ENCODE measurements around the gene BLTP1.

BLTP1 gene

DNA sequence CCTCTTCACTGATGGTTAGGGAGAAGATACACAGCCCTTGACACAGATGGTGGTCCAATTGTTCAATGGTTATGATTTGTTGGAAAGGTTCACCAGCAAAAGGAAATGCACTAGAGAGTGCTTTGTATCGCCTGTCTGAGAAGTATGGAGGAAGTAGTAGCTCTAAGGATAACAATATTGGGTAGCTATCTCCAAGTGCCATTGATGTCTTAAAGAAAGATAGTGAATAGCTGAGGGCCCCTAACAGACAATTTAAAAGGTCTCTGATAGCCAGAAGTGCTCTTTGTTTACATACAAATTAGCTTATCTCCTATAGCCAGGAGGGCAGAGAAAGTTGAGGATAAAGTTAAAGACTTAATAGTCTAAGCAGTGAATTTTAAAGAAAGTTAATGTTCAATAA, 33.9 kb upstream of the BLTP1 start:
- no peaks in the 10 kb centered on the region for H3K27me3 ChIP-seq (replicated peaks; ENCODE audit: control insufficient read depth, insufficient read depth, low read length)
- TF ChIP-seq, protein P1, sequence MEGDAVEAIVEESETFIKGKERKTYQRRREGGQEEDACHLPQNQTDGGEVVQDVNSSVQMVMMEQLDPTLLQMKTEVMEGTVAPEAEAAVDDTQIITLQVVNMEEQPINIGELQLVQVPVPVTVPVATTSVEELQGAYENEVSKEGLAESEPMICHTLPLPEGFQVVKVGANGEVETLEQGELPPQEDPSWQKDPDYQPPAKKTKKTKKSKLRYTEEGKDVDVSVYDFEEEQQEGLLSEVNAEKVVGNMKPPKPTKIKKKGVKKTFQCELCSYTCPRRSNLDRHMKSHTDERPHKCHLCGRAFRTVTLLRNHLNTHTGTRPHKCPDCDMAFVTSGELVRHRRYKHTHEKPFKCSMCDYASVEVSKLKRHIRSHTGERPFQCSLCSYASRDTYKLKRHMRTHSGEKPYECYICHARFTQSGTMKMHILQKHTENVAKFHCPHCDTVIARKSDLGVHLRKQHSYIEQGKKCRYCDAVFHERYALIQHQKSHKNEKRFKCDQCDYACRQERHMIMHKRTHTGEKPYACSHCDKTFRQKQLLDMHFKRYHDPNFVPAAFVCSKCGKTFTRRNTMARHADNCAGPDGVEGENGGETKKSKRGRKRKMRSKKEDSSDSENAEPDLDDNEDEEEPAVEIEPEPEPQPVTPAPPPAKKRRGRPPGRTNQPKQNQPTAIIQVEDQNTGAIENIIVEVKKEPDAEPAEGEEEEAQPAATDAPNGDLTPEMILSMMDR (IDR thresholded peaks at IDR 0.05; ENCODE audit: insufficient read depth, low read length, poor library complexity, severe bottlenecking) = no peak
- no peak for DNase-seq (ENCODE audit: extremely low read depth, insufficient read length)

DNA sequence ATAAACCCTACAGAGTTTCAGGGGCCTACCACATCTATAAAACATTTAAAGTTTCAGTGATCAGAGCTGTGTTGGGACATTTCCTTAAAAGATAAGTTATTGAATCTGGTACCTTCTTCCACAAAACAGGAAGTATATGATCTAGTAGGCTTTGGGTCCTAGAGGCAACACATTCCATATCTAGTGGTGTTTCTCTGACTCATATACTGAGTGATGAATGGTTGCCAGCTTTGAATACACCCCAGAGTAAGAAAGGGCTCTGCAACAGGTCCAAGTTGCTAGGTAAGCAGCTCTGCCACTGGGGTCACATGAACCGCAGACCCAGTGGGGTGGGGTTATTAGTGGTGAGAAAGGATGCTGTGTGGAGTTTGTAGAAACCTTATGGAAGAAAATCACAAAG, 32.4 kb upstream of the BLTP1 start:
- TF ChIP-seq, protein P1 (IDR thresholded peaks at IDR 0.05; ENCODE audit: insufficient read depth, low read length, poor library complexity, severe bottlenecking) = no peak
- Histone ChIP-seq H3K4me3 (replicated peaks; ENCODE audit: low read depth, low read length) (no peak overlapping the region), H3K36me3 (ENCODE audit: control insufficient read depth, insufficient read depth, low read length) (no peaks in the 10 kb centered on the region), H3K27me3 (replicated peaks; ENCODE audit: control insufficient read depth, insufficient read depth, low read length) (no peaks in the 10 kb centered on the region)
- no peak for DNase-seq (ENCODE audit: extremely low read depth, insufficient read length)

More for the DNA sequence above, 33.9 kb upstream of the BLTP1 start:
- H3K4me3 ChIP-seq (replicated peaks; ENCODE audit: low read depth, low read length) = no peak overlapping the region
- no peaks in the 10 kb centered on the region for H3K36me3 ChIP-seq (ENCODE audit: control insufficient read depth, insufficient read depth, low read length)

DNA sequence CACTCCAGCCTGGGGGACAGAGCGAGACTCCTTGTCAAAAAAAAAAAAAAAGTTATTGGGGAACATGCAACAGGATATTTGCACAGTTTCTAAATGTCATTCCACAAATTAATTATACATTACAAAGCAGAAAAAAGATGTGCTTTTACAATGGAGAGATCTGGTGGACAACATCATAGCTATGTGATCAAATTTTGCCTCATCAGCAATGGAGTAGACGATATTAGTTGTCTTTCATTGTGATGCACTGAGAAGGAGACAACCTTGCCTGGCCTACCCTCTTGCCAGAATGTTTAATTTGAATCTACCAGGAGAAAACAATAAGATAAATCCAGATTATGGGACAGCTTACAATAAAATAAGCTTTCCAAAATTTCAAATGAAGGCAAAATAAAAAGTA, 30.5 kb upstream of the BLTP1 start:
- DNase-seq (ENCODE audit: extremely low read depth, insufficient read length) = no peak
- Histone ChIP-seq H3K27me3 (replicated peaks; ENCODE audit: control insufficient read depth, insufficient read depth, low read length) (no peaks in the 10 kb centered on the region), H3K4me3 (replicated peaks; ENCODE audit: low read depth, low read length) (no peak overlapping the region), H3K36me3 (ENCODE audit: control insufficient read depth, insufficient read depth, low read length) (no peaks in the 10 kb centered on the region)
- TF ChIP-seq, protein P1 (IDR thresholded peaks at IDR 0.05; ENCODE audit: insufficient read depth, low read length, poor library complexity, severe bottlenecking) = no peak

DNA sequence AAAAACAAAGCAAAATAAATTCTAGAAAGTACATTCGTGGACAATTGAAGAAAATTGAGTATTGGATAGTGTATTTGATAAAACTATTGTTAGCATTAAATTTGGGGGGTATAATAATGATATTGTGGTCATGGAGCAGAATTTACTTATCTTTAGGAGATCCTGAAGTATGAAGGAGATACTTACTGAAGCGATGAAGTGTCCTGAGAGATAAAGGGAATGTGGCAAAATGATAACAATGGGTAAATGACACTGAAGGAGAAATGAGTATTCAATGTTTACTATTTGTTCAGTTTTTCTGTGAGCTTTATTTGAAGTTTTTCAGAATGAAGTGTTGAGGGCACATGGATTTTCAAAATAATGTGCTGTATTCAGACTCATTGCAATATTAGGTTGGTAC, 30.0 kb upstream of the BLTP1 start:
- DNase-seq (ENCODE audit: extremely low read depth, insufficient read length) = no peak
- TF ChIP-seq, protein P1 (IDR thresholded peaks at IDR 0.05; ENCODE audit: insufficient read depth, low read length, poor library complexity, severe bottlenecking) = no peak
- no peak overlapping the region for H3K4me3 ChIP-seq (replicated peaks; ENCODE audit: low read depth, low read length)

DNA sequence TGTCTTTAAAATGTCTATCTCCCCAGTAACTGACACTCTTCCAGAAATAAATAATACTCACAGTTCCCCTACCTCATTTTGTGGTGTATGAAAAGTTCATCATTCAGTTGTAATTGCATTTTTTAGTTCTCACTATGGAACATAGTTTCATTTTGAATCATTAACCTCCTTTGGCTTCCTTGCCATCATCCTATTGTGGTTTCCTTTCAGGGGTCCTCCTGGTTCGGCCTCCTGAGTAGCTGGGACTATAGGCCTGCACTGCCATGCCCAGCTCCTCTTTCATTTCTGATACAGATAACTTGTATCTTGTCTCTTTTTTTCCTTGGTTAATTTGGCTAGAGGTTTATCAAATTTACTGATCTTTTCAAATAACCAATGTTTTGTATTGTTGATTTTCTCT, 23.1 kb upstream of the BLTP1 start:
- no peak for DNase-seq (ENCODE audit: extremely low read depth, insufficient read length)
- no peaks in the 10 kb centered on the region for H3K27me3 ChIP-seq (replicated peaks; ENCODE audit: control insufficient read depth, insufficient read depth, low read length)
- no peaks in the 10 kb centered on the region for H3K36me3 ChIP-seq (ENCODE audit: control insufficient read depth, insufficient read depth, low read length)
- no peak overlapping the region for H3K4me3 ChIP-seq (replicated peaks; ENCODE audit: low read depth, low read length)
- TF ChIP-seq, protein P1 (IDR thresholded peaks at IDR 0.05; ENCODE audit: insufficient read depth, low read length, poor library complexity, severe bottlenecking) = no peak

More for the DNA sequence above, 30.0 kb upstream of the BLTP1 start:
- no peaks in the 10 kb centered on the region for H3K36me3 ChIP-seq (ENCODE audit: control insufficient read depth, insufficient read depth, low read length)
- H3K27me3 ChIP-seq (replicated peaks; ENCODE audit: control insufficient read depth, insufficient read depth, low read length) = no peaks in the 10 kb centered on the region

DNA sequence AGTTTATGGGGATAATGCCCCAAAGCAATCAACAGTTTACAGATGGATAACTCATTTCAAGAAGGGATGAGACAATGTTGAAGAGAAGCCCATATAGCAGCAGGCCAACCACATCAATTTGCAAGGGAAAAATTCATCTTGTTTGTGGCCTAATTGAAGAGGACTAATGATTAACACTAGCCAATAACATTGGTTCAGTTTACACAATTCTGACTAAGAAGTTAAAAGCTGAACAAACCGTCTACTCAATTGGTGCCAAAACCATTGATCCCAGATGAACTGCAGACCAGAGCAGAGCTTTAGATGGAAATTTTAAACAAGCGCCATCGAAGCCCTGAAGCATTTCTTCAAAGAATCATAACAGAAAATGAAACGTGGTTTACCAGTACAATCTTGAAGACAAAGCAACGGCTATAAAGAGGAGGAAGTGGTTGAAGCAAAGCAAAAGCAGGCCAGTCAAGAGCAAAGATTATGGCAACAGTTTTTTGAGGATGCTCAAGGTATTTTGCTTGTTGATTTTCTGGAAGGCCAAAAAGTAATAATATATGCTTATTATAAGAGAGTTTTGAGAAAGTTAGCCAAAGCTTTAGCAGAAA, 20.5 kb upstream of the BLTP1 start:
- TF ChIP-seq, protein P1 (IDR thresholded peaks at IDR 0.05; ENCODE audit: insufficient read depth, low read length, poor library complexity, severe bottlenecking) = no peak
- Histone ChIP-seq H3K36me3 (ENCODE audit: control insufficient read depth, insufficient read depth, low read length) (no peaks in the 10 kb centered on the region), H3K27me3 (replicated peaks; ENCODE audit: control insufficient read depth, insufficient read depth, low read length) (no peaks in the 10 kb centered on the region), H3K4me3 (replicated peaks; ENCODE audit: low read depth, low read length) (no peak overlapping the region)
- DNase-seq (ENCODE audit: extremely low read depth, insufficient read length) = no peak

Data from GM06990 (cell line).